Retina (tissue), 1 donor: ENCODE measurements around the gene KCNK5.

ENCODE experiments used
- DNase-seq: peaks from one replicate; pipeline ENCODE4 v3.0.0-alpha.2; 2016

KCNK5 gene, protein sequence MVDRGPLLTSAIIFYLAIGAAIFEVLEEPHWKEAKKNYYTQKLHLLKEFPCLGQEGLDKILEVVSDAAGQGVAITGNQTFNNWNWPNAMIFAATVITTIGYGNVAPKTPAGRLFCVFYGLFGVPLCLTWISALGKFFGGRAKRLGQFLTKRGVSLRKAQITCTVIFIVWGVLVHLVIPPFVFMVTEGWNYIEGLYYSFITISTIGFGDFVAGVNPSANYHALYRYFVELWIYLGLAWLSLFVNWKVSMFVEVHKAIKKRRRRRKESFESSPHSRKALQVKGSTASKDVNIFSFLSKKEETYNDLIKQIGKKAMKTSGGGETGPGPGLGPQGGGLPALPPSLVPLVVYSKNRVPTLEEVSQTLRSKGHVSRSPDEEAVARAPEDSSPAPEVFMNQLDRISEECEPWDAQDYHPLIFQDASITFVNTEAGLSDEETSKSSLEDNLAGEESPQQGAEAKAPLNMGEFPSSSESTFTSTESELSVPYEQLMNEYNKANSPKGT

DNA sequence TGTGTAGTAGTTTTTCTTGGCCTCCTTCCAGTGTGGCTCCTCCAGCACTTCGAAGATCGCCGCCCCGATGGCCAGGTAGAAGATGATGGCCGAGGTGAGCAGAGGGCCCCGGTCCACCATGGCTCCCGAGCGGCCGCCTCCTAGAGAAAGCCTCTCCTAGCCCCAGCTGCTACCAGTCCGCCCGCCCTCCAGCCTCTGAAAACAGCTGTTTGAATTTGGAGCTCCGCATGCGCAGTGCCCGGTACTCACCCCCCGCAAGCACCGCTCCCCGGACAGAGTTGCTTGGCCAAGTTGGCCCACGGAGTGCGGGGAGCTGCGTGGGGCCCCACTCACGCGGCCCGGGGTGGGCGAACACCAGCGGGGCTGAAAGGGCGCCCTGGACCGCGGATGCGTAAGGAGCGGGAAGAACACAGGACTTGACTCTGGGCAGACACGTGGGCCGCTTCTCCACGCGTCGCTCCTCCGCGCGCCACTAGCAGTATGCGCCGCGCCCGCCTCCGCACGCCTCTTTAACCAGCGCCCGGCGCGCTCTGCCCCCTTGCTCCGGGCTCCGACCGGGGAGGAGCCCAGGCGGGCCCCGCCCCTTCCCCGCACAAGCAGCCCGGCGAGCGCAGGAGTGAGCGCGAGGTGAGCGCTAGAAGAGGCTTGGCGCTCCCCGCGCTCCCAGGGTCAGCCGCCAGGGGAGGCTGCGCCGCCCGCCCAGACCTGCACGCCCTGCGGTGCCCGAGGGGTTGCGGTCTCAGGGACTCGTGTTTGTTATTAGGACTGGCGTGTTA is at the start of gene KCNK5:
KCNK5 (minus strand) TSS at position 484 of the 776 bp plus-strand sequence; CDS start at position 120, 364 bp downstream.
- DNase-seq, result peak; percentile 90

DNA sequence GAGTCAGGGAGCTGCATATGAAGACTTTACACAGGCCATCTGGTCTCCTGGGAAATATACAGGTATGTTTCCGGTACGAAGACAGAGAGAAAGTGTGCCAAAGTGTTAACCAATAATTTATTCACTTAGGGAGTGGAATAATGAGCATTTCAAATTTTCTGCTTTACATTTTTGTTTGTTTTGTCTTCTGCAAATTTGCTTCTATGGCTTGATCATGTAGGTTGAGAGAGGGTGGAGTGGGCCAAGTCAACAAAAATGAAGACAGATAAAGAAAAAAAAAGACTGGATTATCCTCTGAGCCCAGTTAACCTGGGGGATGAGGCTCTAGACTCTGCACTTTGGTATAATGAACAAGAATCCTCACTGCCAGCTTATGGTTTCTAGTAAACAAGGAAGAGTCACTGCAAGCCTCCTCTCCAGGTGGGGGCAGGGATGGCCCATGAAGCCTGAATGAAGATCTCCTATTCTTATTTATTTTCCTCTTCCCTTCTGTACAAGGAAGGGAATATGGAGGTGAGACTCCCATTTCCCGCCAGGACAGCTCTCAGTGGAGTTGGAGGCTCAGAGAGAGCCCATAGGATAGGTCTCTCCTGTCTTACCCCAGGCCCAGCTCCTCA is 47.2 kb upstream of the KCNK5 start:
- DNase-seq, result no peak

DNA sequence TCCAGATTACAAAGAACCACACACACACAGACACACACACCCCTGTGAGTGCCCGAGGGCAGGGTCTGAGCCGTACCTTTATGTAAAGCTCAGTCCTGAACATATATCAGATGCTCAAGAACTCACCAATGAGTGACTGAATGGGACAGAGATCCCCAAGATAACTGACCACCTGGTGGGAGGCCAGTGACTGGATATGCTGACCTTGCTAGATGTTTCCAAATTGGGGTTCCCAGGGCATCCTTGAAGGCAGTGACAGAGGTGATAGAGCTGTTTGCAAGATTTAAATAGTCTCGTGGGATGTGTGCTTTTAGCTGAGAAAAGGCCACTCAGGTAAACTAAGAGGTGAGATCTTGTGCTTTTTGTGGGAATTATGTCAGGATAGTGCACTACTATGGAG is 45.6 kb upstream of the KCNK5 start:
- no peak for DNase-seq

DNA sequence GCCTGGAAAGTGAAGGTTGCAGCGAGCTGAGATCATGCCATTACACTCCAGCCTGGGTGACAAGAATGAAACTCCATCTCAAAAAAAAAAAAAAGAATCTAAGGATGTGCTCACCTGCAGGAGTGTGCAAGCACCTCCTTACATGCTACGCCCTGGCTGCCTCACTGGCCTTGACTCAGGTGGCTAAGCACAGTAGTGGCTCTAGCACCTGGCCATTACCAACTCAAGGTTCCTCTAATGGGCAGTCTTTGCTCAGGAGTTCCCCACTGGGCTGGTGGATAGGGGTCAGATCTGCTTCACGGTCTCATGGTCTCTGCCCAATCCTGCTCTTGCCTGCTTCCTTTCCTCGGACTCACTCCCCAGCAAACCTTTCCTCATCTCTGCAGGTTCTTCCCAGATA is 45.2 kb upstream of the KCNK5 start:
- DNase-seq, result no peak

DNA sequence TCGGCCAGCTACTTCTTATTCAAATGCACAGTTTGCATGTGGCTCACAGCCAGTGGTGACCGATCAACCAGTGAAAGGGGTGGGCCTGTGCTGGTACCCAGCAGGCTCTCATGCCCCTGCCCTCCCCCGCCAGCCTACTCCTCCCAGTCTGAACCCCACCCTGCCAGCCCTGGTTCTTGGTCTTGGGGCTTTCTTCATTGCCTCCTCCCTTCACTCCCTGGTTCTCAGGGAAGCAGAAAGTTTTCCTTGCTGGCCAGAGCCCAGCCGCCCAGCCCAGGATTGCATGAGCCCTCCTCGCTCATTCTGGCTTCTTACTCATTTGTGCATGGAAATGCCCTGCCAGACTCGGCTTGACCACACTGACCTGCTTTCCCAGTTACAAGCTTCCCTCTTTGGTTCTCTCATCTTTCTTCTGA is 44.1 kb upstream of the KCNK5 start:
- no peak for DNase-seq

DNA sequence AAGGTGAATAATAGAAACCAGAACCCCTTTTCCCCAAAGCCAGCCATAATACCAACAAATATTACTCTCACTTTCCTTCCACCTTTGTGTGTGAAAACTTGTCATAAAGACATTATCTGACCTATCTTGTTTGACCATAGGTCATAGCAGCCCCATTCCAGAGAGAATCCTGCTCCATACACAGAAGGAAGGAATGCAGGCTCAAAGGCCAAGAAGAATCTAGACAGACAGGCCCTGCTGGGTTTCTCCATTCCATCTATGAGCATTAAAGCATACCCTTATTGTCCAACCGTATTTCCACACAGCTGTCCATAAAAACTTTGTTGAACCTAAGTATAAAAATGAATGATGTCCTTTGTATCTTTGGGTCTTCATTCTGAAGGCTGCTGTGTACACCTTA is 40.7 kb upstream of the KCNK5 start:
- no peak for DNase-seq

DNA sequence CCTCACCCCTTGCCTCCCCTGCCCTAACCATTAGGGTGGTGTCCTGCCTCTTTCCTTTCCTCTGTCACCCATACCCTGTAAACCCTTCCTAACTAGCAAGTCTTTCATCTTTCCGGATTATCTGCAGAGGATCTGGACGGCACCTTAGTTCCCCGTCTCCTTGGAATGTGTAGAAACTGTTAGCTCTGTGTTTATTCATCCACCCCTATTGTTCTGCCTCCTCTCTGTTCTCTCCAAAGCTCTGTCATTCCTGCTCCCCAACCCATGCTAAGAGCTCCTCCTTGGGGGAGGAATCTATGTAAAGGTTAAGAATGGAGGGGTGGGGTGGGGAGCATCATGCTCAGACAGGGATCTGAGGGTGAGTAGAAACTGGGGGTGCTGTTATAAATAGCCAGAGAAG is 39.4 kb upstream of the KCNK5 start:
- DNase-seq, result no peak

DNA sequence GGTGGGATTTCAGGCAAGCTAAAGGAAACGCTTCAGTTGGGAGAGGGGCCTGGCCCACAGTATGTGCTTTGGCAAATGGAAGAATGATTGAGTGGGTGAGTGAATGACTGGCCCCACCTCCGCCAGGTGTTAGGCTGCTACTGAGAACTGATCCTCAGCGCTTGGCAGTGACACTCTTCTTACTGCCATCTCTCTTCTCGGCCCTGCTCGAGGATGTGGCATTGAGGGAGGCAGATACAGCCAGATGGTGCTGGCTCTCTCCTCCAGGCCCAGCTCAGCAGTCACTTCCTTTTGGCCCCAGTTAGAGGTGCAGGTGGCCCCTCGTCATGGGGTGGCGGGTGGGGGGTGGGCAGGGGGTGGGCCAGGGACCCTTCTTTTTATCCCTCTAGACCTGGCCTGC is 38.9 kb upstream of the KCNK5 start:
- no peak for DNase-seq

DNA sequence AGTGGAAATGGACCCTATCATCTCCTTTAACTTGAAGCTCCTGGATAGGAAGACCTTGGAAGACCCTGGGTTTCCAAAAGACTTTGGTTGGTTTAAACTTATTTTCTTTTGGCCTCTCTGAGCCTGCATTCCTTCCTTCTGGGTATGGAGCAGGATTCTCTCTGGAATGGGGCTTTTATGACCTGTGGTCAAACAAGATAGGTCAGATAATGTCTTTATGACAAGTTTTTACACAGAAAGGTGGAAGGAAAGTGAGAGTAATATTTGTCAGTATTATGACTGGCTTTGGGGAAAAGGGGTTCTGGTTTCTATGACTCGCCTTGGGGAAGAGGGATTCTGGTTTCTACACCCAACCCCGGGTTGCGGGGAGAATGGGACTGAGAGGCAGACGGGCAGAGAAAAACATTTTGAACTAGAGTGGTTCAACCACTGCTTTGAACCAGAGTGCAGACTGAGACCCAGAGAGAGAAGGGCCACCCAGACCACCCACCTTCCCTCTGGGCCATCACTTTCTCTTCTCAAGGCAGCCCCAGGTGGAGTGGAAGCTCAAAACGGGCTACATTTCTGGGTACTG is 37.6 kb upstream of the KCNK5 start:
- no peak for DNase-seq

DNA sequence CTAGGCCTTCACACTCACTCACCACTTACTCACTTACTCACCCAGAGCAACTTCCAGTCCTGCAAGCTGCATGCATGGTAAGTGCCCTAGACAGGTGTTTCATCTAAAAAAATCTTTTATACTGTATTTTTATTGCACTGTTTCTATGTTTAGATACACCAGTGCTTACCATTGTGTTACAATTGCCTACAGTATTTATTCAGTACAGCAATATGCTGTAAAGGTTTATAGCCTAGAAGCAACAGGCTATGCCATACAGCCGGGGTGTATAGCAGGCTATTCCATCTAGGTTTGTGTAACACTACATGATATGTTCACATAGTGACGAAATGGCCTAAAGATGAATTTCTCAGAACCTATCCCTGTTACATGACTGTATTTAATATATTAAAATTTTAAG is 37.1 kb upstream of the KCNK5 start:
- no peak for DNase-seq

DNA sequence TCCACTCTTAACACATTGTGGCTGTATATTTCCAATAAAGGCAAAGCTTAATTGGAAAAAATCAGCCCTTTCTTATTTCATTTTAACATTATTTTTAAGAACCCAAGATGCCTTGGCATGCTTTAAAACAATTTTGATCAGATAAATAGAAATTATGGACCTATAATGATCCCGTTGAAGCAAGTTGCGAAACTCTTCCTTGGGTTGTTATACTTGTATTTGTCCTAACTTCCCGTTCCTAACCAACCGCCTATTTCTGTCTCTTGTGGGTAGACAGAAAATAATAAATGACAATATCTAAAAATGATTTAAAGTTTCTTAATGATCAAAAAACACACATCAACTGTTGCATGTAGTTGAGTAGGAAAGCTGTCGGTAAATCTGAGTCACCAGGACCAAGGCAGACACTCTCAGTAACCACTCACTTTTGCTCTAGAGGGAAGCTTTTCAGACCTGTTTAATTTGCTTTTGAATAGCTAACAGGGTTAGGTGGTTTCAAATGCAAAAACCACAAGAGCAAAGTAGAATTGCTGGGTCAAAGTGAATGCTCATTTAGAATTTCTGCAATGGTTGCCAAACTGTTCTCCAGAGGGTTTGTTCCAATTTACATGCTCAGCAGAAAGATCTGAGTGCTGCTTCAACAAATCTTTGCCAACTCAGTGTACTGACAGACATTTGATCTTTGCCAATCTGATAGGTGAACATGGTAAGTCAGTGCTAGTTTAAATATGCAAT is 34.2 kb upstream of the KCNK5 start:
- DNase-seq, result no peak

DNA sequence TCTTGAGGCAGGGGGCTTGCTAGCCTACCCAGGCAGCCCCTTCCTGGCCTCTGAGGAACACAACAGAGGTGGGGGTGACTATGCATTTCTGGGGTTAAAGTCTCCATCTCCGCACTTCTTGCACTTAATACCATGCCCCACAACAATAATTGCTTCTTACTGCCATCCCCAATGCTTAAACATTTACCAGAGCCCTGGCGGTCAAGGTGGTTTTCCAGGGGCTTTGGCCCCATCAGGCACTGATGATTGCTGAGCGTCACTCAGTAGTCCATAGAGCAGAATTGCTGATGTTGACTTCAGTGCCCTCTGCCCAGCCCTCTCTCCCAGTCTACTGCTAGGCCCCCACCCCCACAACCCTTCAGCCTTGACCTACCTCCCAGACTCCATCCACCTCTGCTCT is 32.5 kb upstream of the KCNK5 start:
- DNase-seq, result no peak

DNA sequence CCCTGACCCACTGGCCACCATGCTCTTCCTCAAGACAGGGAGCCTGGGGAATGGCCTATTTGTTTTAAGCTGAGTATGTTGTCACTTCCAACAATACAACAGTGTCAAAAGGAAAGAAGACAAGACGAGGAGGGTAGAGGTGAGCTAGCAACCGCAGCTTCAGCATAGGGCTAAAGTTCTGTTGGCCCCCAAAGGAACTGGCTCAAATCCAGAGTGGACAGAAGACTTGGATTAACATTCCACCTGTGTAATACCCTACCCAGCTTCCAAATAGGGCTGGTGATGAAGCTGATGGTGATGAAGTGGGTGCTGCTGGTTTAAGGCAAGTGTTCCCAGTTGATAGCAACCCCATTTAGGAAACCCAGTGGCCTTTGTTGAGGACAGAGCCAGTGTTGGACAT is 31.7 kb upstream of the KCNK5 start:
- DNase-seq, result no peak

DNA sequence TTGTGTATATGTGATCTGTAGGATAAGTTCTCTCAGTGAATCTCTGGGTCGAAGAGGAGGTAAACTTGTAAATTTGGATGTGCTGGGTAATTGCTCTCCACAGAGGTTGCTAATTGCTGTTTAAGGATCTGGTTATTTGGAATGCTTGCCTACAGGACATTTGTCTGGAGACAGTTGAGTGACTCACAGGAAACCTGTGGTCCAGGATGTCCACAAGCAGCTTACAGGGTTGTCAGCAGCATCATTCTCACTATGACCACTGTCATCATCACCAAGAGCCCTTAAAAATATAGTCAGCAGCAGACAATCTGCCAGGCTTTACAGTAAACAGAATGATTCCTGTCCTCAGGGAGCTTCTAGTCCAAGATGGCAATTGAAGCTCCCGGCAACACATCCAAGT is 31.2 kb upstream of the KCNK5 start:
- DNase-seq, result no peak

DNA sequence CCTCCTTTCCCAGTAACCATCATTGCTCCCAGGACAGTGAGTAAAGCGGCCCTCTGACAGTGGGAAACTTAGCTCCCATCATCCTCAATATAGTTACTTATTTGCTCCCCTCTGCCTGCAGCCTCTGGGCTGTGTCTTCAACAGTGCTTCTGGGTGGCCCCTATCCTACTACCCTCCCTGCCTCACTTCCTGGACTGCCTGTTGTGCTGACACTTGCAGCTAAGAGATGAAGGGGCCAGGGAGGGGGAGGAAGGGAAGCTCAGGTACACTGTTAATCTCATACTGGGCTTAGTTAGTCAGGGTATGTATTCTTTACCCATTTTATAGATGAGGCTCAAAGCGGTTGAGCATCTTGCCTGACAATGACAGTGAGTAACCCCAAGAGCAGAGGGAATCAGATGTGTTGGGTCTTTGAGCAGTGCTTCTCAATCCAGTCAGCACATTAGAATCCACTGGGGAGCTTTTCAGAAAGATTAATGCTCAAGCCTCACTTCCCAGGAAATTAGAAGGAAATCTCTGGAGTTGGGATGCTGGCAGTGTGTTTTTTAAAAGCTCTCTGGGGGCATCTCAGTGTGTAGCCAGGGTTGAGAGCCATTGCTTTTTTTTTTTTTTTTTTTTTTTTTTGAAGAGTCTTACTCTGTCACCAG is 27.1 kb upstream of the KCNK5 start:
- DNase-seq, result peak; percentile 14

DNA sequence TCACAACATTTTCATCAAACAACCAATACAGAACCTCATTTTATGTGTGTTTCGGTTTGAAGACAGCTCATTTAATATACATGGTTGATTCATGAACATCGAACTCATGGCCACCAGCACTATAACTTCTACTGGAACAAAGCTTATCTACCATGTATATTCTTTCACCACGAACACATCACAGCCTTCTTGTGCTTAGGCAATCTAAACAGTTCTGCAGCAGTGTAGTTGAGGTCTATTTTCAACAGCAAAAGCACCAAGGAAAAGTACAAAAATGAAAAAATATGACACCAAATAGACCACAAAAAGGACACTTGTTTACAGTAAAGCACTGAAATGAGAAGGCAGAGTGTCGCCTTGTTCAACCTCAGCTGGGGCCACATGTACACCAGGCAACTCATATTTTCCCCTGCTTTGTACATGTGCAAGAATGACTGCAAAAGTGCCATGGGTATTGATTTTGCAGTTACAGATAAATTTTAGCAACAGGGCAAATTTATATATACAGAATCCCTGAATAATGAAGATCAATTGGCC is 25.8 kb upstream of the KCNK5 start:
- DNase-seq, result no peak

DNA sequence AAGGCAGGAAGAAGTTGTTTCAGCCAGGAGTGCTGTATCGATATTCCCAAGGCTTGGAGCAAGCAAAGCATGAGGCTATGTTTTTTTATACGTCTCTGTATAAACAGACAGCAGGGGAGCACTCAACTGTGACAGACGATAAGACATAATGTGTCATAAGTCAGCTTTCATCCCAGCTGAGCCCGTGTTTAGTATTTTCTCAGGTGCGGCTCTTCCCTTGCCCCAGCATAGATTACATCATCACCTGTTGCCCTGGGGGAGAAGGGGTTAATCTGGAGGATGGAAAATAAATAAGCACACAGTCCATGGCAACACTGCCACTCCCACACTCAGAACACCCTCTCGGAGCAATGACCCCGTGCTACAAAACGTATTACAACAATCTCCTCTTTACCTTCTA is 22.1 kb upstream of the KCNK5 start:
- no peak for DNase-seq

DNA sequence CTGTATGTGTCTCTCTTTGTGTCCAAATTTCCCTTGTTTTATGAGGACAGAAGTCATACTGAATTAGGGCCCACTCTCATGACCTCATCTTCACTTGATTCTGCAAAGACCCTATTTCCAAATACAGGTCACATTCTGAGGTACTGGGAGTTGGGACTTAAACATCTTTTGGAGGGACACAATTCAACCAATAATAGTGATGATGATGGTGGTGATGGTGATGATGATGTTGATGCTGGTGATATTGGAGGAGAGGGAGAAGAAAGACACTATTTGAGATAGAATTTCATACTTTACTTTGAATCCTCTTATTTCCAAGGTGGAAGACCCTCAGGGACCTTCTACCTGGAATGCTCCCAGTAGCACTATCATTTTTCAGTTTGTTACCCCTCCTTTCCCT is 21.2 kb upstream of the KCNK5 start:
- DNase-seq, result no peak

DNA sequence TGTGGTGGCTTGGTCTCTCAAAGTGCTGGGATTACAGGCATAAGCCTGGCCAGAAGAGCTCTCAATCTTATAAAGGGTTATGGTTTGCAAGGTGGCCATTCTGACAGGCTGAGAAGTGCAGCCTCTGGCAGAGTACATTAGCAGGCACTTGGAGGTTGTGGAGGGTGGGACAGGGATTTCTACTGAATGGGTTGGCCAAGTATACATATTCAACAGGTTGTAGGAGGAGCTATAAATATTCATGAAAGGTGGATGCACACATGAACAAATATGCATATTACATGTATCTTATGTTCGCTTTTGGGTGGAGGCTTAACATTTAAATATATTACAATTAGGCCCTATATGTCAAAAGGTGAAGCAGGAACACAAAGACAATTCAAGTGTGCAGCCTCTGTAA is 20.0 kb upstream of the KCNK5 start:
- no peak for DNase-seq

DNA sequence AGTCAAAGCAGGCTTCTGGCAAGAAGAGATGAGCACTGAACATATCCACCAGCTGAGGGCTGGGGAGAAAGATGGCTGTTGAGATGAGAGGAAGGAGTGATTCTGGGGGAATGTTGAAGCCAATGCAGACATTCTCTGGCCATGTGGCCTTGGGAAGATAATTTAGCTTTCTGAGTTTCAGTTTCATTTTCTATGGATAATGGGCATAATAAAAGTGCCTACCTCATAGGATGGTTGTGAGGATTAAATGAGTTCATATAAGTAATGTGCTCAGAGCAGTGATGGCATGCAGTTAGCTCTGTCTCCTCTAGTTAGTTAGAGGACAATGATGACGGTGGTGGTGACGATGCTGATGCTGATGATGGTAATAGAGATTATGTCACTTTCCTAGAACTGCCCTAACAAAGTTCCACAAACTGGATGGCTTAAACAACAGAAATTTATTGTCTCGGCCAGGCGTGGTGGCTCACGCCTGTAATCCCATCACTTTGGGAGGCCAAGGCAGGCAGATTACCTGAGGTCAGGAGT is 18.5 kb upstream of the KCNK5 start:
- no peak for DNase-seq

DNA sequence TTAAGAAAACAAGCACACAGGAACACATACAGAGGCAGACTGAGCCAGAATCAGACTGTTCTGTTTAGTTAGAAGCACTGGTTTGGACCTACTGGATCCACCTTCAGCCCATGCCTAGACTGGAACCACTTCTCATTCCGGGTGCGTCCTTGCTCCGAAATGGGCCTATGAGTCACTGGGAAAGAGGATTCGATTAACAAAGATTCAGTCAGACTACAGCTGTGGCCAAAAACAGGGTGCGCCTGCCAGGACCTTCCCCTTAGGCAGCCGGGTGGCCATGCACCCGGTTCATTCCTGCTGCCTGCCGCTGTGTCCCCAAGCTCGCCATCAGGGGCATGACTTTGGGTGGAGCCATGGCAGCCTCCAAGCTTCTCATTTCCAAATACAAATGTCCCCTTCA is 14.5 kb upstream of the KCNK5 start:
- no peak for DNase-seq
